Activated effector memory CD4-positive, alpha-beta T cell treated with Interleukin-2 at 50 U/mL for 16 hours (primary cell): ENCODE results near the gene PPP2R2D.
"Not testable (repeated sequence)": the region's sequence is repeated elsewhere in the genome, so short reads cannot be mapped to it uniquely, and the experiment has no call there.

Experiments
- DNase-seq: peaks from one replicate; pipeline ENCODE4 v3.0.0-alpha.2; 2020

The PPP2R2D gene

GRCh38 chr10:131909014-131909808 lies 8.4 kb downstream of the PPP2R2D start:
- no peak for DNase-seq

- no peak for DNase-seq
Observed at GRCh38 chr10:131909929-131910328, 9.1 kb downstream of the PPP2R2D start.

- DNase-seq, result no peak
Observed at GRCh38 chr10:131910663-131911314, 10.0 kb downstream of the PPP2R2D start.

GRCh38 chr10:131911451-131911850 lies 10.6 kb downstream of the PPP2R2D start:
- no peak for DNase-seq

GRCh38 chr10:131912620-131913019 lies 11.8 kb downstream of the PPP2R2D start:
- no peak for DNase-seq

GRCh38 chr10:131915484-131915883 lies 14.7 kb downstream of the PPP2R2D start:
- DNase-seq, result no peak

- DNase-seq, result no peak
Observed at GRCh38 chr10:131915990-131916766, 15.4 kb downstream of the PPP2R2D start.

GRCh38 chr10:131916767-131917160 lies 16.0 kb downstream of the PPP2R2D start:
- DNase-seq, result not testable (repeated sequence)

- not testable (repeated sequence) for DNase-seq
Observed at GRCh38 chr10:131917496-131917895, 16.7 kb downstream of the PPP2R2D start.

- not testable (repeated sequence) for DNase-seq
Observed at GRCh38 chr10:131919461-131919860, 18.7 kb downstream of the PPP2R2D start.

GRCh38 chr10:131920151-131920550 lies 19.3 kb downstream of the PPP2R2D start:
- DNase-seq, result no peak

- DNase-seq, result no peak
Observed at GRCh38 chr10:131920693-131921092, 19.9 kb downstream of the PPP2R2D start.

- no peak for DNase-seq
Observed at GRCh38 chr10:131921184-131921583, 20.4 kb downstream of the PPP2R2D start.

GRCh38 chr10:131923038-131923756 lies 22.4 kb downstream of the PPP2R2D start:
- no peak for DNase-seq

- DNase-seq, result no peak
Observed at GRCh38 chr10:131925011-131925649, 24.3 kb downstream of the PPP2R2D start.

- DNase-seq, result no peak
Observed at GRCh38 chr10:131925716-131926115, 24.9 kb downstream of the PPP2R2D start.

- no peak for DNase-seq
Observed at GRCh38 chr10:131926253-131926652, 25.4 kb downstream of the PPP2R2D start.

- DNase-seq, result no peak
Observed at GRCh38 chr10:131926743-131927595, 26.2 kb downstream of the PPP2R2D start.

GRCh38 chr10:131928248-131929095 lies 27.7 kb downstream of the PPP2R2D start:
- no peak for DNase-seq

- no peak for DNase-seq
Observed at GRCh38 chr10:131929122-131929845, 28.5 kb downstream of the PPP2R2D start.
